ENCODE results near the gene OPCML.

OPCML gene

DNA sequence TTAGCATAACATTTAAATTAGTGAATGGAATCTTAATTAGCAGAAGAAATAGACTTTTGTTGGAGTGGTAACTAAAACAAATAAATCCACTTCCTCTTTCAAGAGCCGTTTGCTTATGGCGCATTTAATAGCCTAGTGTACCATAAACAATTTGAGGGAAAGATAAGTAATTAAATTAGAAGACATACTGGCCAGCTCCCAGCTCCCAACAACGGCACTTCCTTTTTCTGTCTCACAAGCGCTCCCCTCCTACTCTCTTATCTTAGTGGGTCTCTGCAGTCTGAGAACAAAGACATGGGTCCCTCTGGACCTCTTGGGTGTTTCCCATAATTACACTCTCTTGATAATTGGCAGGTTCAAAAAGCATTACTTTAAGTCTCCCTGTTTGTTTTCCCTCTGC is 146.0 kb downstream of the OPCML start:
- in situ Hi-C loops (cut with HindIII; ENCODE audit: low pct_unique_long_range_greater_than_20kb, low sequenced_read_pairs): no loop called here
- no peak for TF ChIP-seq JUND (IDR thresholded peaks at IDR 0.05; ENCODE audit: low read depth)
- no peak for DNase-seq (ENCODE audit: low read depth in 1 of 2, low spot score in 1 of 2)

DNA sequence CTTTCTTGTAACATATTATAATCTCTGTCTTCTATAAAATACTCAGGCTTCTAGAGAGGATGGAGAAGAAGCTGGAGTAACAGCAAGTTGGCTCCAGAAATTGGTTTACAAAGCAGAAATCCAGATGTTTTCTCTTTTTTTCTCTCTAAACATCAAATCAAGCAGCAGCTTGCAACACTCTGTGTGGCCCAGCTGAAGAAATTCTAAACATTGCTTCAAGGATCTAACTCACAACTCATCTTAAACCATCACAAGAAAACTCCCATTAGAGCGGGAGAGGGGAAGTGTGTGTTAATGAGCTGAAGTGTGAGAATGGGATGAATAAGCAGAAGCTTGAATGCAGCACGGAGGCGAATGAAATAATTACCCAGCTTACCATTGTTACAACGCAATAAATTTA is 146.5 kb downstream of the OPCML start:
- DNase-seq (ENCODE audit: low read depth in 1 of 2, low spot score in 1 of 2): no peak
- no peak for TF ChIP-seq JUND (IDR thresholded peaks at IDR 0.05; ENCODE audit: low read depth)
- in situ Hi-C loops (cut with HindIII; ENCODE audit: low pct_unique_long_range_greater_than_20kb, low sequenced_read_pairs): no loop called here

DNA sequence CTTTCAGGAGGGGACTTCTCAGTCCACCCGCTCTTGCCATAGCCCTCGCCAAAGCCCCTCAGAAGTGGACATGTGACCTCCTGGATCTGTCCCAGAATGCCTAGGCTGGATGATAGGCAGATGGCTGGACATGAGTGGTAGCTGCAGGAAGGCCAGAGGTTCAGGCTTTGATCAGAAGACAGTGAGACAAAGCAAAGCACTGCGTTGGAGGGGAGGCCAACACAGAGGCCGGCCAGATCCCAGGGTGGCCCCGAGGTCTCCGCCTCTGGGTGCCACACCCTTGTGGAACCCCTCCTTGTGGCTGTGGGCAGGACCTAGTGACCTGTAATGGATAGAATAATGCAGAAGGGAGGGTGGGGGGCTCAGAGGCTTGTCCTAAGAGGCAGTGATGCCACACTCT is 147.6 kb downstream of the OPCML start:
- in situ Hi-C loops (cut with HindIII; ENCODE audit: low pct_unique_long_range_greater_than_20kb, low sequenced_read_pairs): no loop called here
- no peak for DNase-seq (ENCODE audit: low read depth in 1 of 2, low spot score in 1 of 2)
- TF ChIP-seq JUND (IDR thresholded peaks at IDR 0.05; ENCODE audit: low read depth): no peak

- DNase-seq (ENCODE audit: low read depth in 1 of 2, low spot score in 1 of 2): no peak
- TF ChIP-seq JUND (IDR thresholded peaks at IDR 0.05; ENCODE audit: low read depth): no peak
- in situ Hi-C loops (cut with HindIII; ENCODE audit: low pct_unique_long_range_greater_than_20kb, low sequenced_read_pairs): no loop called here
Observed at GRCh38 chr11:133383689-133384088, 148.6 kb downstream of the OPCML start.

DNA sequence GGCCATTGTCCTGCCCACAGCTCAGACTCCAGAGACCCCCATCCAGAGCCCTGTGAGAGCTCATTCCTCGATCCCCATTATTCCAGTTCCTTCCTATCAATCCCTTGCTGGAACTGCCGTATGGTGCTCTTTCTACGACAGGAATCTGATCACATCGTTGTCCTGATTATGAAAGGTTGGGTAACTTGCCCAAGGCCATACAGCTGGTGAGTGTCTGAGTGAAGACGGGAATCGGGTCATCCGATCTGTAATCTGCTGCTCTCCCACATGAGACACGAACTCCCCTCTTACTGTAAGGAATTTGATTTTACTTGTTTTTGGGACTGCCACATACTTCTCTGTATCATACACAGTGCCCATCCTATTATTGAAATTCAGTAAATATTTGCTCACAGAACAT is 149.1 kb downstream of the OPCML start:
- no peak for TF ChIP-seq JUND (IDR thresholded peaks at IDR 0.05; ENCODE audit: low read depth)
- in situ Hi-C loops (cut with HindIII; ENCODE audit: low pct_unique_long_range_greater_than_20kb, low sequenced_read_pairs): no loop called here
- DNase-seq (ENCODE audit: low read depth in 1 of 2, low spot score in 1 of 2): no peak

DNA sequence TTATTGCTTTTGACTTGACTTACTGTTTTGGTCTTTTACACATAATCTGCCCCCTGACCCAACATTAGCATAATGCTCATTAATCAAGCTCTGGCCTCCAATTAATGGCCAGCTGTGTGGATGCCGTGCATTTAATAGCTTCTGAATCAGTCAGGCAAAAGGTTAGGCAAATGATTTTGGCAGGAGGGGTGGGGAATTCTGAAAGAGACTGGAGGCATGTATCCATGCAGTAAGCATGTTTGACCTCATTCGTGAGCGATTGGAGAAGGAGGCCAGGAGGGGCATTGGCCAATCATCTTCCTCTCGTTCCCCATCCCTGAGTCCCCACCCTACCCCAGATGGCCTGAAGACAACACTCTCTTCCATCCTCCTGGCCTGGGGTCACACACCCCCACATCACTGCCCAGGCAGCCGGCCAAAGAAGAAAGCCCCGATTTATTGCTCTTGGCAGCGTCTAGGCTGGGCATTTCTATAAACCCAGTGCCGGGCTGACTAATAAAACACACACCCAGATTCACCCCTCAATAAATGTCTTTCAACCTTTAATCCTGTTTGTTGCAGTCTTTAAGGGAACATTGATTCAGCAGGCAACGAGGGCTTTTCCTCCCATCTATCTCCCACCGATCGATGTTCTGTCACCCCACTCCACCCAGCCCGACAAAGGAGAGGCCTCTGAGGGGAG is 150.0 kb downstream of the OPCML start:
- no peak for TF ChIP-seq JUND (IDR thresholded peaks at IDR 0.05; ENCODE audit: low read depth)
- in situ Hi-C loops (cut with HindIII; ENCODE audit: low pct_unique_long_range_greater_than_20kb, low sequenced_read_pairs): no loop called here
- DNase-seq (ENCODE audit: low read depth in 1 of 2, low spot score in 1 of 2): no peak

- TF ChIP-seq JUND (IDR thresholded peaks at IDR 0.05; ENCODE audit: low read depth): no peak
- no peak for DNase-seq (ENCODE audit: low read depth in 1 of 2, low spot score in 1 of 2)
- in situ Hi-C loops (cut with HindIII; ENCODE audit: low pct_unique_long_range_greater_than_20kb, low sequenced_read_pairs): no loop called here
Observed at GRCh38 chr11:133381761-133382130, 150.6 kb downstream of the OPCML start.

- in situ Hi-C loops (cut with HindIII; ENCODE audit: low pct_unique_long_range_greater_than_20kb, low sequenced_read_pairs): no loop called here
- DNase-seq (ENCODE audit: low read depth in 1 of 2, low spot score in 1 of 2): no peak
- TF ChIP-seq JUND (IDR thresholded peaks at IDR 0.05; ENCODE audit: low read depth): no peak
Observed at GRCh38 chr11:133366147-133366546, 166.2 kb downstream of the OPCML start.

DNA sequence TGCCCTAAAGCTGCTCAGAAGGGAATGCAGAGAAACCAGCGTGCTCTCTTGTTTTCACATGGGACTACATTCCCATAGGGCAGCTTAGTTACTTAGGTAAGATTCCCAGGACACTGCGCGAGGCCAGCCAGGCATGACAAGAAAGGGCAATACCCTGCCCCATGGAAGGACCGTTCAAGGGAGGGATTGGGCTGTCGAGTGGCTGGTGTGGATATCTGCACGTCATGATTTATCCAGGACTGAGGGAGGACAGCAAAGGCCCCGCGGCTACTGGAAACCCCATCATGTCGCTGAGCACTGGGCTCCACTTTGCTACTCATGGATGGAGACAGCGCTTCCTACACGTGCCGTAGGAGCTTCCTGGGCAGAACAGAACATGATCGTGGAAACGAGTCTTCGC is 169.4 kb downstream of the OPCML start:
- in situ Hi-C loops (cut with HindIII; ENCODE audit: low pct_unique_long_range_greater_than_20kb, low sequenced_read_pairs): no loop called here
- TF ChIP-seq JUND (IDR thresholded peaks at IDR 0.05; ENCODE audit: low read depth): no peak
- peak in 1 of 2 experiments; percentile 54 for DNase-seq (ENCODE audit: low read depth in 1 of 2, low spot score in 1 of 2)

DNA sequence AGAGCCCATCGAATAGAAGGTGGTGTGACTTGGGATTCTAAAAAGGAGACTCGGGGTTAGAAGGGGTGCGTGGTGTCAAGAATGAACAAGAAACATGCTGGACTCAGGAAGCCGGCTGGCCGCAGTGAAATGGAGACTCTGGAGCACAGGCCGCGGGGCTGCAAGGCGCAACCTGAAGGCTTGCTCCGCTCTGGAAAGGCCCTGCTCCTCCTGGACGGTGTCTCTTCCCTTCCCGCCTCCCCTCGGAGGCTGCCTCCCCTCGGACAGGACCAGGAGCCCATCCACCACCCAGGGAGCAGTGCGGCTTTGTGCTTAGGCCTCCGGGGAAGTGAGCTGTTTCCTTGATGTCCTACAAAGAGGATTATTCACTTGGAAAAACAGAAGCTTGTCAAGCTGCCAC is 170.1 kb downstream of the OPCML start:
- TF ChIP-seq JUND (IDR thresholded peaks at IDR 0.05; ENCODE audit: low read depth): no peak
- in situ Hi-C loops (cut with HindIII; ENCODE audit: low pct_unique_long_range_greater_than_20kb, low sequenced_read_pairs): no loop called here
- DNase-seq (ENCODE audit: low read depth in 1 of 2, low spot score in 1 of 2): no peak

DNA sequence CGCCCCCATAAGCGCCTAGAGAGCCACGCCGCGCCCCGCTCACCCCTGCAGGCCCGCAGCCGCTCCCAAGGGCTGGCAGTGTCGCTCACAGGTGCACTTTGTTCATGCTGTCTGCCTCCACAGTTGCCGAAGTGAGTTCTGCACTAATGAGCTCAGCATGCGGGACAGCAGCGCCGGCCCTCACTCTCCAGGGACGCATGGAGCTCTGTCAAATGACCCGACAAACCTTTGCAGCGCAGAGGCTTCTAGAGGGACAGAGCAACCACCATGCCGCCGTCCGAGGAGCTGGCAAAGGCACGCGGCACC is 170.7 kb downstream of the OPCML start:
- TF ChIP-seq JUND (IDR thresholded peaks at IDR 0.05; ENCODE audit: low read depth): no peak
- no peak for DNase-seq (ENCODE audit: low read depth in 1 of 2, low spot score in 1 of 2)
- in situ Hi-C loops (cut with HindIII; ENCODE audit: low pct_unique_long_range_greater_than_20kb, low sequenced_read_pairs): no loop called here

DNA sequence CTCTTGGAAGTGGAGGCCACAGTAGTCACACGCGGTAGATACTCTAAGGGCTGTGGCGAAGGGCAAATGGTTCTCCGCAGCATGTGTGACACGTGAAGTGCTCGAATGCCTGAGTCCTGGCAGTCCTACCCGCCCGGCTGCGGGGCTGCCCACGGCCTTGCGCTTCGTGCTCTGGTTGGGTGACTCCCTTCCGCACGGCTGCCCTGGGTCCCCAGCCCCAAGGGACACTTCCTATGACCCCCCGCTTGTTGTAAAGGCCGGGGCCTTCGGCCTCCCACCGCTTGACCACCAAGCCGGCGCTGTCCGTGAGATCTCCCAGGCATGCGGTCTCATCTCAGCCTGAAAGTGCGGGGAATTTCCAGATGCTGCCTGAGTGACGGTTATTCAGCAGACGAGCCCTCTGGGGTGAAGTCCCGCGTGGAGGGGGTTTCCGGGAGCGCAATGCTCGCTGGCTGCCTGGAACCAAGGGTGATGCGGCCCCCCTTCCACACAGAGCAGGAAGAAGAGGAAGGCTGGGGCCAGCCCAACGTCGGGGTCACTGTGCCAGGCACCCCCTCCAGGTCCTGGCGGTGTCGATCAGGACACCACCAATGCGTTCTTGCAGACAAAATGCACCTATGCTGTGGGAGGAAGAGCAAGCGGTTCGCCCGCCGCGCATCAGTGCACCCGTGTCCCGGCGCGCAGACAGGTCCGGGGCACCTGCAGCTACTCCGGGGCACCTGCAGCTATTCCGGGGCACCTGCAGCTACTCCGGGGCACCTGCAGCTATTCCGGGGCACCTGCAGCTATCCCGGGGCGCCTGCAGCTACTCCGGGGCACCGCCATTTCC is 171.2 kb downstream of the OPCML start:
- no peak for TF ChIP-seq JUND (IDR thresholded peaks at IDR 0.05; ENCODE audit: low read depth)
- DNase-seq (ENCODE audit: low read depth in 1 of 2, low spot score in 1 of 2): peak in 1 of 2 experiments; percentile 15
- in situ Hi-C loops (cut with HindIII; ENCODE audit: low pct_unique_long_range_greater_than_20kb, low sequenced_read_pairs): no loop called here

DNA sequence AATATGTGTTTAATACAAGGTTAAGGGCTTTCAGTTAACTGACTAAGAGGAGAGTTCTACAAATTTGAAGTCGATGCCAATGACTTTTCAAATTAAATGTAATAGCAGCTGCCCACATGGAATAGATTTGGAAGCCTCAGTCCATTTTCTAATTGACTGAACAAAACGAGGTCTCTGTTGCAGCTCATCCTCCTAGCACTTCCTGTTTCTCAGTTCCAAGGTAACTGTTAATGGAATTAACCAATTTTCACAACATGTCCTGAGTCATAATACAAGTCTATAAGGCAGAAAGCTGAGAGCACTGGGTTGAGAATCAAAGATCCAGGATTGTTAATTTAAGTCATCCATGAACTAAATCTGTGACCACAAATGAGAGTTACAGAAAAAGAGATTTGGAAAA is 177.2 kb downstream of the OPCML start:
- DNase-seq (ENCODE audit: low read depth in 1 of 2, low spot score in 1 of 2): no peak
- TF ChIP-seq JUND (IDR thresholded peaks at IDR 0.05; ENCODE audit: low read depth): no peak
- in situ Hi-C loops (cut with HindIII; ENCODE audit: low pct_unique_long_range_greater_than_20kb, low sequenced_read_pairs): no loop called here

DNA sequence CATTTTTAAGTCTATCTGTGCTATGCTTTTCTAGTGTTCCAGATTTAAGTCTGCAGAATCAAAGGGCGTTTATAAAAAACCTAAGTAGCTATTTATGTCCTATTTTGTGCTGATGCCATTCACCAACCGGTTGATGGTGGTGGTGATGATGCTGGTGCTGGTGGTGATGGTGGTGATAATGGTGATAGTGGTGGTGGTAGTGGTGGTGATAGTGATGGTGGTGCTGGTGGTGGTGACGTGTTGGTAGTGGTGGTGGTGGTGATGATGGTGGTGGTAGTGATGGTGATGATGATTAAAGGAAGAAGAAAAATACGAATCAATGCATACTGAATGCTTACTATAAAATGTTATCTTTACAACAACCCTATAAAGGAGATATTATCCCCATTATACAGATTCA is 178.2 kb downstream of the OPCML start:
- TF ChIP-seq JUND (IDR thresholded peaks at IDR 0.05; ENCODE audit: low read depth): no peak
- no peak for DNase-seq (ENCODE audit: low read depth in 1 of 2, low spot score in 1 of 2)
- in situ Hi-C loops (cut with HindIII; ENCODE audit: low pct_unique_long_range_greater_than_20kb, low sequenced_read_pairs): no loop called here
